Keratinocyte (primary cell): ENCODE measurements around the gene PLXND1. TPM values are rescaled to one million over a fixed set of nuclear protein-coding genes. Genes with fewer than 3 reads are reported as not detected.

ENCODE experiments used
- DNase-seq: peaks from one replicate; pipeline ENCODE4 v3.0.0-alpha.2; 2011; ENCODE audit warnings: low read depth, missing footprints, low spot score
- FAIRE-seq: peaks from 2 replicates; lab custom pipeline; 2011; peaks lifted over from hg19 to GRCh38; lab: Jason Lieb, UNC
- H2AFZ ChIP-seq: 2 replicates; pipeline ENCODE4 v1.6.0; 2012; ENCODE audit warnings: low read length, control low read depth, inconsistent platforms; ENCODE audit not compliant: control insufficient read depth
- H3K27ac ChIP-seq: 2 replicates; pipeline ENCODE4 v1.5.1; 2011; ENCODE audit warnings: low read length; ENCODE audit not compliant: control insufficient read depth, insufficient read depth
- H3K27me3 ChIP-seq: 3 replicates; pipeline ENCODE4 v1.6.0; 2011; ENCODE audit warnings: low read length; ENCODE audit not compliant: control insufficient read depth, insufficient read depth; ENCODE audit errors: extremely low read depth
- H3K36me3 ChIP-seq, 2 experiments: 2 replicates in 1 of 2; 3 replicates in 1 of 2; pipeline ENCODE4 v1.5.1; 2011; ENCODE audit warnings: low read length in 2 of 2, mild to moderate bottlenecking in 1 of 2; ENCODE audit not compliant: control insufficient read depth in 2 of 2, insufficient read depth in 2 of 2; ENCODE audit errors: extremely low read depth in 1 of 2
- H3K4me1 ChIP-seq: 3 replicates; pipeline ENCODE4 v1.5.1; 2011; ENCODE audit warnings: low read length; ENCODE audit not compliant: control insufficient read depth, insufficient read depth; ENCODE audit errors: extremely low read depth
- H3K4me2 ChIP-seq: 3 replicates; pipeline ENCODE4 v1.6.0; 2011; ENCODE audit warnings: low read depth, low read length; ENCODE audit not compliant: control insufficient read depth, insufficient read depth; ENCODE audit errors: extremely low read depth
- H3K4me3 ChIP-seq, 3 experiments: fragments of 200-600 bp in 1 of 3; sonication (generic) in 1 of 3; 2 replicates in 2 of 3; 3 replicates in 1 of 3; pipeline ENCODE4 v1.5.1; 2011 to 2016; ENCODE audit warnings: low read length in 3 of 3, mild to moderate bottlenecking in 3 of 3, control low read depth in 2 of 3, inconsistent platforms in 1 of 3, low read depth in 1 of 3, mixed read lengths in 1 of 3, mixed run types in 1 of 3, moderate library complexity in 1 of 3; ENCODE audit not compliant: control insufficient read depth in 2 of 3, insufficient read depth in 2 of 3; ENCODE audit errors: extremely low read depth in 1 of 3
- H3K79me2 ChIP-seq: 2 replicates; pipeline ENCODE4 v1.6.0; 2012; ENCODE audit warnings: low read length; ENCODE audit not compliant: control insufficient read depth, insufficient read depth
- H3K9ac ChIP-seq: 3 replicates; pipeline ENCODE4 v1.6.0; 2011; ENCODE audit warnings: low read length; ENCODE audit not compliant: control insufficient read depth, insufficient read depth; ENCODE audit errors: extremely low read depth
- H3K9me1 ChIP-seq: 3 replicates; pipeline ENCODE4 v1.6.0; 2011; ENCODE audit warnings: low read length; ENCODE audit not compliant: control insufficient read depth, insufficient read depth; ENCODE audit errors: extremely low read depth
- H3K9me3 ChIP-seq: 2 replicates; pipeline ENCODE4 v1.5.1; 2012; ENCODE audit warnings: low read depth, low read length; ENCODE audit not compliant: control insufficient read depth
- H4K20me1 ChIP-seq: 3 replicates; pipeline ENCODE4 v1.6.0; 2011; ENCODE audit warnings: low read length; ENCODE audit not compliant: control insufficient read depth, insufficient read depth; ENCODE audit errors: extremely low read depth
- CTCF ChIP-seq, 3 experiments: IDR thresholded peaks in 1 of 3; conservative IDR thresholded peaks in 1 of 3; optimal IDR thresholded peaks in 1 of 3; 2 replicates in 2 of 3; 3 replicates in 1 of 3; pipeline versions ENCODE3 to v1.5.1; 2011; ENCODE audit warnings: low read length in 3 of 3, mild to moderate bottlenecking in 3 of 3, moderate library complexity in 2 of 3, control low read depth in 1 of 3, inconsistent platforms in 1 of 3; ENCODE audit not compliant: insufficient read depth in 2 of 3; ENCODE audit errors: extremely low read depth in 1 of 3
- EZH2 ChIP-seq: IDR thresholded peaks from one replicate; pipeline ENCODE4 v1.6.1; 2012; ENCODE audit warnings: inconsistent platforms, mild to moderate bottlenecking, low read length, moderate library complexity
- dilution Hi-C: fragments of 300-500 bp; cut with MboI; formaldehyde crosslinking; loops from one replicate; pipeline ENCODE4 v1.7.0; 2020; ENCODE audit warnings: low sequenced_read_pairs; ENCODE audit not compliant: extremely low pct_ligation_motif_present
- polyA plus RNA-seq, 5 experiments: library from polyadenylated mRNA; depleted of rRNA in 3 of 5; stranded (reverse) in 3 of 5; stranded (forward) in 1 of 5; unstranded in 1 of 5; fragments of >200 nt; gene quantifications; 1 replicate in 1 of 5; 2 replicates in 3 of 5; 3 replicates in 1 of 5; pipeline versions ENCODE4 v1.2.1 to v1.2.3, GENCODE V29; 2011 to 2012; ENCODE audit warnings: missing spikeins in 2 of 5, low read depth in 1 of 5, low replicate concordance in 1 of 5

PLXND1 gene
- polyA plus RNA-seq, 1 donor (not counting 4 experiments of a cell fraction or from before 2014, with no cell fraction given), result 0.09 TPM

GRCh38 chr3:129534428-129535027, 71.9 kb downstream of the PLXND1 start:
- no peaks in the 10 kb centered on the region for H3K9me1 ChIP-seq
- no peak overlapping the region for H3K9ac ChIP-seq
- no peak overlapping the region for H3K4me2 ChIP-seq
- H3K27me3 ChIP-seq, result peaks cover 3% of the 10 kb centered on the region
- H4K20me1 ChIP-seq, result no peaks in the 10 kb centered on the region
- H3K36me3 ChIP-seq, result no peaks in the 10 kb centered on the region
- H2AFZ ChIP-seq, result no peak overlapping the region
- no peak for TF ChIP-seq CTCF (optimal IDR thresholded peaks at IDR 0.05 in 1 of 3, IDR thresholded peaks at IDR 0.05 in 1 of 3, conservative IDR thresholded peaks at IDR 0.05 in 1 of 3; ENCODE audit: extremely low read depth in 1 of 3, insufficient read depth in 2 of 3, low read length in 3 of 3)
- TF ChIP-seq EZH2, result no peak
- no peak overlapping the region for H3K4me3 ChIP-seq
- H3K4me1 ChIP-seq, result no peaks in the 10 kb centered on the region
- no peak overlapping the region for H3K27ac ChIP-seq
- dilution Hi-C loops, result no loop called here
- FAIRE-seq (no peak), DNase-seq (no peak)
- H3K79me2 ChIP-seq, result no peaks in the 10 kb centered on the region
- H3K9me3 ChIP-seq, result no peaks in the 10 kb centered on the region

- peaks cover 8% of the 10 kb centered on the region for H3K27me3 ChIP-seq
- no peaks in the 10 kb centered on the region for H3K9me1 ChIP-seq
- H3K4me3 ChIP-seq, result no peak overlapping the region
- H3K79me2 ChIP-seq, result no peaks in the 10 kb centered on the region
- dilution Hi-C loops, result no loop called here
- no peak overlapping the region for H3K4me2 ChIP-seq
- no peak overlapping the region for H3K9ac ChIP-seq
- FAIRE-seq (no peak), DNase-seq (no peak)
- H4K20me1 ChIP-seq, result no peaks in the 10 kb centered on the region
- no peak overlapping the region for H2AFZ ChIP-seq
- H3K9me3 ChIP-seq, result no peaks in the 10 kb centered on the region
- H3K36me3 ChIP-seq, result no peaks in the 10 kb centered on the region
- no peak overlapping the region for H3K27ac ChIP-seq
- H3K4me1 ChIP-seq, result no peaks in the 10 kb centered on the region
- TF ChIP-seq CTCF (optimal IDR thresholded peaks at IDR 0.05 in 1 of 3, IDR thresholded peaks at IDR 0.05 in 1 of 3, conservative IDR thresholded peaks at IDR 0.05 in 1 of 3; ENCODE audit: extremely low read depth in 1 of 3, insufficient read depth in 2 of 3, low read length in 3 of 3) (no peak), EZH2 (no peak)
Observed at GRCh38 chr3:129533406-129533805, 73.1 kb downstream of the PLXND1 start.
